Activated CD8-positive, alpha-beta memory T cell treated with anti-CD3 and anti-CD28 coated beads for 36 hours (primary cell): ENCODE measurements around the gene TFB2M. TPM values are rescaled to one million over a fixed set of nuclear protein-coding genes. Genes with fewer than 3 reads are reported as not detected.

Source experiments
- CTCF ChIA-PET: fragments of 350-600 bp; sonication (Branson Sonifier 250); formaldehyde crosslinking; loops from one replicate; lab custom pipeline; 2021; ENCODE audit warnings: antibody characterized with exemption; lab: Charles Lee
- POLR2A ChIA-PET: fragments of 350-600 bp; sonication (Branson Sonifier 250); formaldehyde crosslinking; loops from one replicate; lab custom pipeline; 2021; ENCODE audit warnings: antibody characterized with exemption; lab: Charles Lee
- total RNA-seq, 2 experiments: library from RNA; stranded (reverse); gene quantifications; one replicate each; pipeline ENCODE4 v1.2.3, GENCODE V29; 2021

The TFB2M gene
- total RNA-seq, 2 experiments from 2014 or later = 32.3 to 32.6 TPM

GRCh38 chr1:246503341-246503740 lies 62.7 kb downstream of the TFB2M start:
- ChIA-PET CTCF (no interaction called here), POLR2A (no interaction called here)

- ChIA-PET POLR2A (no interaction called here), CTCF (interaction anchor here (0.6 to 1.6 kb wide), 2 partner anchors 8 to 201 kb away, joined by 3 read pairs; no protein-coding TSS in a partner anchor)
Measured at GRCh38 chr1:246497331-246497915, 68.6 kb downstream of the TFB2M start.

GRCh38 chr1:246492611-246493245 lies 73.3 kb downstream of the TFB2M start:
- ChIA-PET CTCF (no interaction called here), POLR2A (interaction anchor here (0.6 kb wide), 1 partner anchor 15 kb away, joined by 5 read pairs; no protein-coding TSS in a partner anchor)

- CTCF ChIA-PET = interaction anchor here (0.6 to 0.7 kb wide), 2 partner anchors 469 to 1532 kb away, joined by 3 read pairs; no protein-coding TSS in a partner anchor
- POLR2A ChIA-PET = no interaction called here
Measured at GRCh38 chr1:246491551-246492053, 74.5 kb downstream of the TFB2M start.

Other genes starting within 250 kb of the TFB2M start
- 10 to 100 TPM; 17.6 to 20.5 TPM for gene SMYD3, start 59.0 kb downstream of the TFB2M start, total RNA-seq
- 10 to 100 TPM; 26.5 to 26.6 TPM for gene CNST, start 195 bp upstream of the TFB2M start, total RNA-seq
- gene SCCPDH, start 158.1 kb upstream of the TFB2M start, total RNA-seq = 10 to 100 TPM; 42.1 to 44.1 TPM